HepG2 (cell line): ENCODE data around the gene CLIC3. TPM values are rescaled to one million over a fixed set of nuclear protein-coding genes. Genes with fewer than 3 reads are reported as not detected.

Experiments used
- GTF3A ChIP-seq: sonication (generic); formaldehyde crosslinking; conservative IDR thresholded peaks from 2 replicates; pipeline ENCODE4 v1.4.0; 2020; ENCODE audit warnings: mild to moderate bottlenecking, missing genetic modification reagents
- KLF6 ChIP-seq: IDR thresholded peaks from 2 replicates; pipeline ENCODE4 v1.8.0; 2016; ENCODE audit warnings: missing biosample characterization, missing genetic modification reagents
- NCOA2 ChIP-seq: sonication (generic); formaldehyde crosslinking; IDR thresholded peaks from 2 replicates; pipeline ENCODE4 v1.8.0; 2022; ENCODE audit warnings: inconsistent platforms
- STAG1 ChIP-seq: sonication (generic); formaldehyde crosslinking; IDR thresholded peaks from 2 replicates; pipeline ENCODE4 v1.4.0; 2020; ENCODE audit warnings: missing genetic modification reagents
- ZNF557 ChIP-seq: sonication (generic); formaldehyde crosslinking; IDR thresholded peaks from 2 replicates; pipeline ENCODE4 v1.4.0; 2020; ENCODE audit warnings: missing genetic modification reagents
- ZNF775 ChIP-seq: sonication (generic); formaldehyde crosslinking; IDR thresholded peaks from 2 replicates; pipeline ENCODE4 v1.4.0; 2020; ENCODE audit warnings: missing genetic modification reagents, mild to moderate bottlenecking, moderate library complexity, borderline replicate concordance
- ZNF790 ChIP-seq: sonication (generic); formaldehyde crosslinking; IDR thresholded peaks from 2 replicates; pipeline ENCODE4 v1.8.0; 2022; ENCODE audit warnings: missing genetic modification reagents, mild to moderate bottlenecking, borderline replicate concordance
- ZSCAN12 ChIP-seq: sonication (generic); formaldehyde crosslinking; IDR thresholded peaks from 2 replicates; pipeline ENCODE4 v1.9.0; 2021; ENCODE audit warnings: mild to moderate bottlenecking, missing genetic modification reagents
- polyA plus RNA-seq, 8 experiments: library from polyadenylated mRNA; depleted of rRNA in 3 of 8; stranded (reverse) in 7 of 8; unstranded in 1 of 8; fragments of >200 nt; fragmentation: Illumina TruSeq in 4 of 8; extraction: Trizol in 4 of 8; gene quantifications; 2 replicates each; pipeline versions ENCODE4 v1.2.1 to v1.2.3, GENCODE V29; 2011 to 2016; ENCODE audit warnings: low read depth in 4 of 8, missing spikeins in 1 of 8, mixed read lengths in 1 of 8; ENCODE audit not compliant: insufficient read depth in 1 of 8
- total RNA-seq, 5 experiments: library from RNA; depleted of rRNA; stranded (reverse); fragments of >200 nt; fragmentation: Illumina TruSeq; extraction: Trizol; gene quantifications; 2 replicates each; pipeline ENCODE4 v1.2.3, GENCODE V29; 2016; ENCODE audit warnings: low read depth in 1 of 5
- TF ChIP-seq, protein P1 (sequence below): sonication (generic); formaldehyde crosslinking; IDR thresholded peaks from 2 replicates; pipeline ENCODE4 v1.5.0; 2020; ENCODE audit warnings: mild to moderate bottlenecking, missing genetic modification reagents, borderline replicate concordance
- TF ChIP-seq, protein P2 (sequence below): sonication (generic); formaldehyde crosslinking; IDR thresholded peaks from 2 replicates; pipeline ENCODE4 v1.9.0; 2022; ENCODE audit warnings: low read depth, missing genetic modification reagents
- TF ChIP-seq, protein P3 (sequence below): sonication (generic); formaldehyde crosslinking; IDR thresholded peaks from 2 replicates; pipeline ENCODE4 v1.9.0; 2021; ENCODE audit warnings: missing genetic modification reagents, borderline replicate concordance
- TF ChIP-seq, protein P4 (sequence below): sonication (generic); formaldehyde crosslinking; IDR thresholded peaks from 2 replicates; pipeline ENCODE4 v1.4.0; 2020; ENCODE audit warnings: missing genetic modification reagents, low read depth, mild to moderate bottlenecking, borderline replicate concordance
- TF ChIP-seq, protein P5 (sequence below): sonication (generic); formaldehyde crosslinking; IDR thresholded peaks from 2 replicates; pipeline ENCODE4 v1.8.1; 2022; ENCODE audit warnings: mild to moderate bottlenecking, missing genetic modification reagents
- TF ChIP-seq, protein P6 (sequence below): sonication (generic); formaldehyde crosslinking; IDR thresholded peaks from 2 replicates; pipeline ENCODE4 v1.9.0; 2021; ENCODE audit warnings: missing genetic modification reagents, mild to moderate bottlenecking, borderline replicate concordance

Gene CLIC3
- total and polyA plus RNA-seq, 2 of the 13 experiments (the other 11 are each of a cell fraction or from before 2014, with no cell fraction given) = 0.51 to 1.5 TPM

DNA sequence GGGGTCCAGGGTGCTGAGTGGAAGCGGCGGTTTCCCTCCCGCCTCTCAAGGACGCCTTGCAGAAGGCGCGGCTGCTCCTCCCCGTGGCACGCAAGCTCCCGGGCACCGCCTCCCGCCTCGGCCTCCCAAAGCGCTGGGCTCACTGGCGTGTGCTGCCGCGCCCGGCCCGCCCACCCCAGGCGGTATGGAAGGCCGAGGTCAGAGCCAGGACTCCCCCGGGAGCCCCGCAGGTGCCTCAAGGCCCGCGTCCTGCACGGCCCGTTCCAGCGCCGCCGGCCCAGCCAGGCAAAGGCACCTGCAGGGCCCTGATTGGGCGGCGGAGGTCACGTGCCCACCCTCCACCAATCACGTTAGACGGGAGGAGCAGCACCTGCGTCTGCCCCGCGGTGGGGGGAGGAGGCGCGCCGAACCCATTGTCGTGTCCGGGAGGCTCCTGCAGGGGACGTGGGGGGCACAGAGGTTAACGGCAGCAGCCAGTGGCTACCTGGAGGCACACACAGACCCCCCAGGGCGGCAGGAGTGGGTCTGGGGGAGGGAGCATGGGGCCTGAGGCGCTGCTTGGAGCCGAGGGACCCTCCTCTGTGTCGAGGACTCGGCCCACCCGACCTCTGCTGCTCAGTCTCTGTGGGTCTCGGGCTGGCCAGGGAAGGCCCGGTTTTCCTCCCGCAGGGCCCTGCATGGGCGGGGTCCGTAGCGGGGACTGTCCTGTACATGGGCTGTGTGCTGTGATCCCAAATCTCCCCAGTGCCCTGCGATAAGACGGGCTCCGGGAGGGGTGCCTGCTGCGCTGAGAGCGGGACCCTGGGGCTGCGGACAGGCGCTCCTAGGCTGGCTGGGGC is 46.3 kb downstream of the CLIC3 start (continued):
- TF ChIP-seq, protein P1, sequence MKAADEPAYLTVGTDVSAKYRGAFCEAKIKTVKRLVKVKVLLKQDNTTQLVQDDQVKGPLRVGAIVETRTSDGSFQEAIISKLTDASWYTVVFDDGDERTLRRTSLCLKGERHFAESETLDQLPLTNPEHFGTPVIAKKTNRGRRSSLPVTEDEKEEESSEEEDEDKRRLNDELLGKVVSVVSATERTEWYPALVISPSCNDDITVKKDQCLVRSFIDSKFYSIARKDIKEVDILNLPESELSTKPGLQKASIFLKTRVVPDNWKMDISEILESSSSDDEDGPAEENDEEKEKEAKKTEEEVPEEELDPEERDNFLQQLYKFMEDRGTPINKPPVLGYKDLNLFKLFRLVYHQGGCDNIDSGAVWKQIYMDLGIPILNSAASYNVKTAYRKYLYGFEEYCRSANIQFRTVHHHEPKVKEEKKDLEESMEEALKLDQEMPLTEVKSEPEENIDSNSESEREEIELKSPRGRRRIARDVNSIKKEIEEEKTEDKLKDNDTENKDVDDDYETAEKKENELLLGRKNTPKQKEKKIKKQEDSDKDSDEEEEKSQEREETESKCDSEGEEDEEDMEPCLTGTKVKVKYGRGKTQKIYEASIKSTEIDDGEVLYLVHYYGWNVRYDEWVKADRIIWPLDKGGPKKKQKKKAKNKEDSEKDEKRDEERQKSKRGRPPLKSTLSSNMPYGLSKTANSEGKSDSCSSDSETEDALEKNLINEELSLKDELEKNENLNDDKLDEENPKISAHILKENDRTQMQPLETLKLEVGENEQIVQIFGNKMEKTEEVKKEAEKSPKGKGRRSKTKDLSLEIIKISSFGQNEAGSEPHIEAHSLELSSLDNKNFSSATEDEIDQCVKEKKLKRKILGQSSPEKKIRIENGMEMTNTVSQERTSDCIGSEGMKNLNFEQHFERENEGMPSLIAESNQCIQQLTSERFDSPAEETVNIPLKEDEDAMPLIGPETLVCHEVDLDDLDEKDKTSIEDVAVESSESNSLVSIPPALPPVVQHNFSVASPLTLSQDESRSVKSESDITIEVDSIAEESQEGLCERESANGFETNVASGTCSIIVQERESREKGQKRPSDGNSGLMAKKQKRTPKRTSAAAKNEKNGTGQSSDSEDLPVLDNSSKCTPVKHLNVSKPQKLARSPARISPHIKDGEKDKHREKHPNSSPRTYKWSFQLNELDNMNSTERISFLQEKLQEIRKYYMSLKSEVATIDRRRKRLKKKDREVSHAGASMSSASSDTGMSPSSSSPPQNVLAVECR (CRISPR knock-in tag) = peak; percentile 85
- TF ChIP-seq ZNF775 (CRISPR knock-in tag) (no peak), STAG1 (CRISPR knock-in tag) (peak; percentile 25; the same call in 1 of the 2 replicates), ZSCAN12 (CRISPR knock-in tag) (no peak), ZNF557 (CRISPR knock-in tag) (no peak), GTF3A (CRISPR knock-in tag) (no peak), KLF6 (CRISPR knock-in tag) (peak; percentile 51; the same call in 1 of the 2 replicates), NCOA2 (CRISPR knock-in tag) (peak; percentile 29; the same call in 1 of the 2 replicates), ZNF790 (CRISPR knock-in tag) (peak; percentile 83; the same call in 1 of the 2 replicates)
- TF ChIP-seq, protein P2, sequence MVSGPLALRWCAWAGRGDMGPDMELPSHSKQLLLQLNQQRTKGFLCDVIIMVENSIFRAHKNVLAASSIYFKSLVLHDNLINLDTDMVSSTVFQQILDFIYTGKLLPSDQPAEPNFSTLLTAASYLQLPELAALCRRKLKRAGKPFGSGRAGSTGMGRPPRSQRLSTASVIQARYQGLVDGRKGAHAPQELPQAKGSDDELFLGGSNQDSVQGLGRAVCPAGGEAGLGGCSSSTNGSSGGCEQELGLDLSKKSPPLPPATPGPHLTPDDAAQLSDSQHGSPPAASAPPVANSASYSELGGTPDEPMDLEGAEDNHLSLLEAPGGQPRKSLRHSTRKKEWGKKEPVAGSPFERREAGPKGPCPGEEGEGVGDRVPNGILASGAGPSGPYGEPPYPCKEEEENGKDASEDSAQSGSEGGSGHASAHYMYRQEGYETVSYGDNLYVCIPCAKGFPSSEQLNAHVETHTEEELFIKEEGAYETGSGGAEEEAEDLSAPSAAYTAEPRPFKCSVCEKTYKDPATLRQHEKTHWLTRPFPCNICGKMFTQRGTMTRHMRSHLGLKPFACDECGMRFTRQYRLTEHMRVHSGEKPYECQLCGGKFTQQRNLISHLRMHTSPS (CRISPR knock-in tag) = peak; percentile 66; the same call in 1 of the 2 replicates
- TF ChIP-seq, protein P3, sequence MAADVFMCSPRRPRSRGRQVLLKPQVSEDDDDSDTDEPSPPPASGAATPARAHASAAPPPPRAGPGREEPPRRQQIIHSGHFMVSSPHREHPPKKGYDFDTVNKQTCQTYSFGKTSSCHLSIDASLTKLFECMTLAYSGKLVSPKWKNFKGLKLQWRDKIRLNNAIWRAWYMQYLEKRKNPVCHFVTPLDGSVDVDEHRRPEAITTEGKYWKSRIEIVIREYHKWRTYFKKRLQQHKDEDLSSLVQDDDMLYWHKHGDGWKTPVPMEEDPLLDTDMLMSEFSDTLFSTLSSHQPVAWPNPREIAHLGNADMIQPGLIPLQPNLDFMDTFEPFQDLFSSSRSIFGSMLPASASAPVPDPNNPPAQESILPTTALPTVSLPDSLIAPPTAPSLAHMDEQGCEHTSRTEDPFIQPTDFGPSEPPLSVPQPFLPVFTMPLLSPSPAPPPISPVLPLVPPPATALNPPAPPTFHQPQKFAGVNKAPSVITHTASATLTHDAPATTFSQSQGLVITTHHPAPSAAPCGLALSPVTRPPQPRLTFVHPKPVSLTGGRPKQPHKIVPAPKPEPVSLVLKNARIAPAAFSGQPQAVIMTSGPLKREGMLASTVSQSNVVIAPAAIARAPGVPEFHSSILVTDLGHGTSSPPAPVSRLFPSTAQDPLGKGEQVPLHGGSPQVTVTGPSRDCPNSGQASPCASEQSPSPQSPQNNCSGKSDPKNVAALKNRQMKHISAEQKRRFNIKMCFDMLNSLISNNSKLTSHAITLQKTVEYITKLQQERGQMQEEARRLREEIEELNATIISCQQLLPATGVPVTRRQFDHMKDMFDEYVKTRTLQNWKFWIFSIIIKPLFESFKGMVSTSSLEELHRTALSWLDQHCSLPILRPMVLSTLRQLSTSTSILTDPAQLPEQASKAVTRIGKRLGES (CRISPR knock-in tag) = no peak
- TF ChIP-seq, protein P4, sequence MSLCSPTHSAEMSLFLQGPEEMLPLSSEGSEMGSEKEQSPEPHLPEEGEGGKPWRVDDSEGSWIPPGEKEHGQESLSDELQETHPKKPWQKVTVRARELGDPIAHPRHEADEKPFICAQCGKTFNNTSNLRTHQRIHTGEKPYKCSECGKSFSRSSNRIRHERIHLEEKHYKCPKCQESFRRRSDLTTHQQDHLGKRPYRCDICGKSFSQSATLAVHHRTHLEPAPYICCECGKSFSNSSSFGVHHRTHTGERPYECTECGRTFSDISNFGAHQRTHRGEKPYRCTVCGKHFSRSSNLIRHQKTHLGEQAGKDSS (CRISPR knock-in tag) = no peak
- TF ChIP-seq, protein P5, sequence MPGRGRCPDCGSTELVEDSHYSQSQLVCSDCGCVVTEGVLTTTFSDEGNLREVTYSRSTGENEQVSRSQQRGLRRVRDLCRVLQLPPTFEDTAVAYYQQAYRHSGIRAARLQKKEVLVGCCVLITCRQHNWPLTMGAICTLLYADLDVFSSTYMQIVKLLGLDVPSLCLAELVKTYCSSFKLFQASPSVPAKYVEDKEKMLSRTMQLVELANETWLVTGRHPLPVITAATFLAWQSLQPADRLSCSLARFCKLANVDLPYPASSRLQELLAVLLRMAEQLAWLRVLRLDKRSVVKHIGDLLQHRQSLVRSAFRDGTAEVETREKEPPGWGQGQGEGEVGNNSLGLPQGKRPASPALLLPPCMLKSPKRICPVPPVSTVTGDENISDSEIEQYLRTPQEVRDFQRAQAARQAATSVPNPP (CRISPR knock-in tag) = no peak
- TF ChIP-seq, protein P6, sequence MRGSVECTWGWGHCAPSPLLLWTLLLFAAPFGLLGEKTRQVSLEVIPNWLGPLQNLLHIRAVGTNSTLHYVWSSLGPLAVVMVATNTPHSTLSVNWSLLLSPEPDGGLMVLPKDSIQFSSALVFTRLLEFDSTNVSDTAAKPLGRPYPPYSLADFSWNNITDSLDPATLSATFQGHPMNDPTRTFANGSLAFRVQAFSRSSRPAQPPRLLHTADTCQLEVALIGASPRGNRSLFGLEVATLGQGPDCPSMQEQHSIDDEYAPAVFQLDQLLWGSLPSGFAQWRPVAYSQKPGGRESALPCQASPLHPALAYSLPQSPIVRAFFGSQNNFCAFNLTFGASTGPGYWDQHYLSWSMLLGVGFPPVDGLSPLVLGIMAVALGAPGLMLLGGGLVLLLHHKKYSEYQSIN (CRISPR knock-in tag) = no peak
